Astrocyte of the spinal cord (primary cell): ENCODE results near the gene PNPLA6.

Source experiments
- DNase-seq: peaks from one replicate; pipeline ENCODE4 v3.0.0; 2011; ENCODE audit warnings: low read depth, low spot score
- H3K4me3 ChIP-seq: 2 replicates; pipeline ENCODE4 v1.5.1; 2011; ENCODE audit warnings: low read depth, mild to moderate bottlenecking, low read length, moderate library complexity
- CTCF ChIP-seq: IDR thresholded peaks from 2 replicates; pipeline ENCODE4 v1.5.1; 2012; ENCODE audit warnings: low read depth, mild to moderate bottlenecking, low read length, inconsistent platforms
- in situ Hi-C: cut with HindIII; loops from 2 replicates; pipeline ENCODE4 v1.10.0; 2017; ENCODE audit warnings: low sequenced_read_pairs

Gene PNPLA6

GRCh38 chr19:7540761-7541474 is 5.4 kb downstream of the PNPLA6 start:
- in situ Hi-C loops: no loop called here
- peak; percentile 36 for DNase-seq

GRCh38 chr19:7541475-7541824 is 5.9 kb downstream of the PNPLA6 start:
- no peak for DNase-seq
- in situ Hi-C loops: no loop called here
- TF ChIP-seq CTCF: no peak
- no peak overlapping the region for H3K4me3 ChIP-seq

More at GRCh38 chr19:7540761-7541474, 5.4 kb downstream of the PNPLA6 start:
- no peak for TF ChIP-seq CTCF
- no peak overlapping the region for H3K4me3 ChIP-seq

GRCh38 chr19:7541828-7542443 is 6.4 kb downstream of the PNPLA6 start:
- in situ Hi-C loops: no loop called here
- TF ChIP-seq CTCF: no peak
- DNase-seq: no peak
- no peak overlapping the region for H3K4me3 ChIP-seq

GRCh38 chr19:7542556-7543348 is 7.2 kb downstream of the PNPLA6 start:
- no peak overlapping the region for H3K4me3 ChIP-seq
- DNase-seq: no peak
- TF ChIP-seq CTCF: no peak
- in situ Hi-C loops: no loop called here

- in situ Hi-C loops: no loop called here
- DNase-seq: no peak
- no peak for TF ChIP-seq CTCF
- H3K4me3 ChIP-seq: no peak overlapping the region
These were observed 9.1 kb downstream of the PNPLA6 start for GRCh38 chr19:7544626-7545025.

GRCh38 chr19:7545300-7545699 is 9.8 kb downstream of the PNPLA6 start:
- TF ChIP-seq CTCF: no peak
- in situ Hi-C loops: no loop called here
- H3K4me3 ChIP-seq: no peak overlapping the region
- DNase-seq: no peak
